HPDE6-E6E7 (cell line): ENCODE data around the gene ELP4.
A peak's percentile ranks its signal among the peaks of the same experiment; 100 is the strongest.
"Not testable (repeated sequence)": the region's sequence is repeated elsewhere in the genome, so short reads cannot be mapped to it uniquely, and the experiment has no call there.

ENCODE experiments used
- DNase-seq: peaks from one replicate; pipeline ENCODE4 v3.0.0; 2011; ENCODE audit warnings: missing footprints; ENCODE audit errors: extremely low spot score

Gene ELP4

GRCh38 chr11:31645747-31646146, 136.2 kb downstream of the ELP4 start:
- peak; percentile 26 for DNase-seq

- no peak for DNase-seq
Measured at GRCh38 chr11:31646216-31646615, 136.6 kb downstream of the ELP4 start.

GRCh38 chr11:31649129-31649966, 139.8 kb downstream of the ELP4 start:
- no peak for DNase-seq

- no peak for DNase-seq
Measured at GRCh38 chr11:31651208-31651607, 141.6 kb downstream of the ELP4 start.

GRCh38 chr11:31651822-31652221, 142.3 kb downstream of the ELP4 start:
- DNase-seq = no peak

- no peak for DNase-seq
Measured at GRCh38 chr11:31652528-31652927, 143.0 kb downstream of the ELP4 start.

- peak; percentile 5 for DNase-seq
Measured at GRCh38 chr11:31655483-31655882, 145.9 kb downstream of the ELP4 start.

GRCh38 chr11:31656051-31656450, 146.5 kb downstream of the ELP4 start:
- no peak for DNase-seq

GRCh38 chr11:31657091-31657490, 147.5 kb downstream of the ELP4 start:
- DNase-seq = no peak

GRCh38 chr11:31664129-31664528, 154.6 kb downstream of the ELP4 start:
- no peak for DNase-seq

- DNase-seq = no peak
Measured at GRCh38 chr11:31664954-31665353, 155.4 kb downstream of the ELP4 start.

GRCh38 chr11:31671681-31672080, 162.1 kb downstream of the ELP4 start:
- no peak for DNase-seq

- not testable (repeated sequence) for DNase-seq
Measured at GRCh38 chr11:31673108-31673507, 163.5 kb downstream of the ELP4 start.

GRCh38 chr11:31676280-31676982, 166.9 kb downstream of the ELP4 start:
- DNase-seq = no peak

GRCh38 chr11:31680770-31681169, 171.2 kb downstream of the ELP4 start:
- DNase-seq = no peak

GRCh38 chr11:31687256-31687655, 177.7 kb downstream of the ELP4 start:
- DNase-seq = no peak

- DNase-seq = no peak
Measured at GRCh38 chr11:31687861-31688260, 178.3 kb downstream of the ELP4 start.

- no peak for DNase-seq
Measured at GRCh38 chr11:31689559-31689958, 180.0 kb downstream of the ELP4 start.

- DNase-seq = no peak
Measured at GRCh38 chr11:31690041-31690440, 180.5 kb downstream of the ELP4 start.

GRCh38 chr11:31690516-31690915, 180.9 kb downstream of the ELP4 start:
- DNase-seq = no peak

- DNase-seq = no peak
Measured at GRCh38 chr11:31692466-31692865, 182.9 kb downstream of the ELP4 start.

- not testable (repeated sequence) for DNase-seq
Measured at GRCh38 chr11:31697049-31697448, 187.5 kb downstream of the ELP4 start.

GRCh38 chr11:31699066-31699465, 189.5 kb downstream of the ELP4 start:
- no peak for DNase-seq
